Mammary epithelial cell (primary cell): Measurements from ENCODE around the gene LMNTD2.

Source experiments
- EZH2 ChIP-seq: IDR thresholded peaks from 2 replicates; pipeline ENCODE4 v1.6.1; 2012; ENCODE audit warnings: low read length, inconsistent platforms, borderline replicate concordance
- TF ChIP-seq, protein P1 (sequence below), 2 donors: IDR thresholded peaks in 1 of 2; conservative IDR thresholded peaks in 1 of 2; 2 replicates each; pipeline ENCODE4 v1.5.1; 2011 to 2012; ENCODE audit warnings: inconsistent platforms in 2 of 2, low read length in 2 of 2, mild to moderate bottlenecking in 2 of 2, control low read depth in 1 of 2, low read depth in 1 of 2; ENCODE audit not compliant: insufficient read depth in 1 of 2; ENCODE audit errors: extremely low read depth in 1 of 2

DNA sequence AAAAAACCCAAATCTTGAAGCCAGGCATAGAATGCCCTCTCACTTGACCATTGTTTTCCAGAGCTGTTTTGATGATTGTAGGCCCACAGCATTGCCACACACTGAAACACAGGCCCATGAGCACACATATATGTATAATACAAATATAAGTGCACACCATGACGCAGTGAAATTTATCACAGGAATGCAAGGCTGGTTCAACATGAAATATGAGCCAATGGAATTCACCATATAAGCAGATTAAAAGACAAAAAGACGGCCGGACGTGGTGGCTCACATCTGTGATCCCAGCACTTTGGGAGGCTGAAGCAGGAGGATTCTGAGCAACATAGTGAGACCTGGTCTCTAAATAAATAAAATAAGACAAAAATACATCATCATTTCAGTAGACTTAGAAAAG, 44.1 kb downstream of the LMNTD2 start:
- TF ChIP-seq EZH2 = no peak
- TF ChIP-seq, protein P1, sequence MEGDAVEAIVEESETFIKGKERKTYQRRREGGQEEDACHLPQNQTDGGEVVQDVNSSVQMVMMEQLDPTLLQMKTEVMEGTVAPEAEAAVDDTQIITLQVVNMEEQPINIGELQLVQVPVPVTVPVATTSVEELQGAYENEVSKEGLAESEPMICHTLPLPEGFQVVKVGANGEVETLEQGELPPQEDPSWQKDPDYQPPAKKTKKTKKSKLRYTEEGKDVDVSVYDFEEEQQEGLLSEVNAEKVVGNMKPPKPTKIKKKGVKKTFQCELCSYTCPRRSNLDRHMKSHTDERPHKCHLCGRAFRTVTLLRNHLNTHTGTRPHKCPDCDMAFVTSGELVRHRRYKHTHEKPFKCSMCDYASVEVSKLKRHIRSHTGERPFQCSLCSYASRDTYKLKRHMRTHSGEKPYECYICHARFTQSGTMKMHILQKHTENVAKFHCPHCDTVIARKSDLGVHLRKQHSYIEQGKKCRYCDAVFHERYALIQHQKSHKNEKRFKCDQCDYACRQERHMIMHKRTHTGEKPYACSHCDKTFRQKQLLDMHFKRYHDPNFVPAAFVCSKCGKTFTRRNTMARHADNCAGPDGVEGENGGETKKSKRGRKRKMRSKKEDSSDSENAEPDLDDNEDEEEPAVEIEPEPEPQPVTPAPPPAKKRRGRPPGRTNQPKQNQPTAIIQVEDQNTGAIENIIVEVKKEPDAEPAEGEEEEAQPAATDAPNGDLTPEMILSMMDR (conservative IDR thresholded peaks at IDR 0.05 in 1 of 2, IDR thresholded peaks at IDR 0.05 in 1 of 2; ENCODE audit: extremely low read depth in 1 of 2, insufficient read depth in 1 of 2, low read depth in 1 of 2, low read length in 2 of 2) = no peak
